Osteocyte (in vitro differentiated cells): Measurements from ENCODE around the gene TIMM10B. TPM values are rescaled to one million over a fixed set of nuclear protein-coding genes. Genes with fewer than 3 reads are reported as not detected.
A peak's percentile ranks its signal among the peaks of the same experiment; 100 is the strongest.

Experiments
- DNase-seq: peaks from one replicate; pipeline ENCODE4 v3.0.0; 2021; ENCODE audit warnings: mixed read lengths; ENCODE audit not compliant: unreplicated experiment; ENCODE audit errors: extremely low spot score
- H3K27ac Mint-ChIP-seq: one replicate; pipeline ENCODE4 v1.8.0; 2021; ENCODE audit warnings: mild to moderate bottlenecking, mixed read lengths; ENCODE audit not compliant: unreplicated experiment
- H3K27me3 Mint-ChIP-seq: one replicate; pipeline ENCODE4 v1.8.0; 2021; ENCODE audit warnings: mixed read lengths; ENCODE audit not compliant: unreplicated experiment
- H3K36me3 Mint-ChIP-seq: one replicate; pipeline ENCODE4 v1.8.0; 2021; ENCODE audit warnings: mixed read lengths; ENCODE audit not compliant: unreplicated experiment
- H3K4me1 Mint-ChIP-seq: one replicate; pipeline ENCODE4 v1.8.0; 2021; ENCODE audit warnings: mixed read lengths; ENCODE audit not compliant: unreplicated experiment
- H3K4me3 Mint-ChIP-seq: one replicate; pipeline ENCODE4 v1.8.0; 2021; ENCODE audit warnings: mild to moderate bottlenecking, moderate library complexity, mixed read lengths; ENCODE audit not compliant: unreplicated experiment
- H3K9me3 Mint-ChIP-seq: one replicate; pipeline ENCODE4 v1.8.0; 2021; ENCODE audit warnings: mixed read lengths; ENCODE audit not compliant: unreplicated experiment
- total RNA-seq: library from RNA; stranded (reverse); gene quantifications from 2 replicates; pipeline ENCODE4 v1.2.1, GENCODE V29; 2021
- TF ChIP-seq, protein P1 (sequence below): fragments of 200-600 bp; sonication (generic); IDR thresholded peaks from 2 replicates; pipeline ENCODE4 v1.5.0; 2021; ENCODE audit warnings: antibody characterized with exemption, mild to moderate bottlenecking, moderate library complexity

TIMM10B gene
- total RNA-seq, 1 donor from 2014 or later, result 27.0 TPM

DNA sequence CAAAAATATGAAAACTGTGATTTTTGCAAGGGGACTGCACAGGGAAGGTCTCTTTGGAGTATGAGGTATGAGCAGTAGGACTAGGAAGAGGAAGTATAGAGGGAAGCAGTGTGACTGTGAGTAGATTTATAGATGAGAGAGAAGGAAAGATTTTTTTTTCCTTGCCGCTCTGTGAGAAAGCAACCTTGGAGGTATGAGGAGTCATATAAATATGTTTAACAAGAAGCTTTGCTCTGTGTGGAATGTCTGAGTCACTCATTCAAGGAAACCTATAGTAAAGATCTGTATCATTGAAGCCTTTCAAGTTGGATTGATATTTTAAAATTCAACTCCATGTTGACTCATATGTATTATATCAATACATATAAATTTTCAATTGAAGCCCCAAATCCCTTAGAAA, 42.0 kb downstream of the TIMM10B start:
- Mint-ChIP-seq H3K36me3 (peaks cover 14% of the 10 kb centered on the region), H3K4me1 (peaks cover 13% of the 10 kb centered on the region), H3K27me3 (no peaks in the 10 kb centered on the region), H3K9me3 (no peaks in the 10 kb centered on the region), H3K4me3 (no peak overlapping the region), H3K27ac (no peak overlapping the region)
- TF ChIP-seq, protein P1, sequence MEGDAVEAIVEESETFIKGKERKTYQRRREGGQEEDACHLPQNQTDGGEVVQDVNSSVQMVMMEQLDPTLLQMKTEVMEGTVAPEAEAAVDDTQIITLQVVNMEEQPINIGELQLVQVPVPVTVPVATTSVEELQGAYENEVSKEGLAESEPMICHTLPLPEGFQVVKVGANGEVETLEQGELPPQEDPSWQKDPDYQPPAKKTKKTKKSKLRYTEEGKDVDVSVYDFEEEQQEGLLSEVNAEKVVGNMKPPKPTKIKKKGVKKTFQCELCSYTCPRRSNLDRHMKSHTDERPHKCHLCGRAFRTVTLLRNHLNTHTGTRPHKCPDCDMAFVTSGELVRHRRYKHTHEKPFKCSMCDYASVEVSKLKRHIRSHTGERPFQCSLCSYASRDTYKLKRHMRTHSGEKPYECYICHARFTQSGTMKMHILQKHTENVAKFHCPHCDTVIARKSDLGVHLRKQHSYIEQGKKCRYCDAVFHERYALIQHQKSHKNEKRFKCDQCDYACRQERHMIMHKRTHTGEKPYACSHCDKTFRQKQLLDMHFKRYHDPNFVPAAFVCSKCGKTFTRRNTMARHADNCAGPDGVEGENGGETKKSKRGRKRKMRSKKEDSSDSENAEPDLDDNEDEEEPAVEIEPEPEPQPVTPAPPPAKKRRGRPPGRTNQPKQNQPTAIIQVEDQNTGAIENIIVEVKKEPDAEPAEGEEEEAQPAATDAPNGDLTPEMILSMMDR, result no peak
- DNase-seq, result no peak

DNA sequence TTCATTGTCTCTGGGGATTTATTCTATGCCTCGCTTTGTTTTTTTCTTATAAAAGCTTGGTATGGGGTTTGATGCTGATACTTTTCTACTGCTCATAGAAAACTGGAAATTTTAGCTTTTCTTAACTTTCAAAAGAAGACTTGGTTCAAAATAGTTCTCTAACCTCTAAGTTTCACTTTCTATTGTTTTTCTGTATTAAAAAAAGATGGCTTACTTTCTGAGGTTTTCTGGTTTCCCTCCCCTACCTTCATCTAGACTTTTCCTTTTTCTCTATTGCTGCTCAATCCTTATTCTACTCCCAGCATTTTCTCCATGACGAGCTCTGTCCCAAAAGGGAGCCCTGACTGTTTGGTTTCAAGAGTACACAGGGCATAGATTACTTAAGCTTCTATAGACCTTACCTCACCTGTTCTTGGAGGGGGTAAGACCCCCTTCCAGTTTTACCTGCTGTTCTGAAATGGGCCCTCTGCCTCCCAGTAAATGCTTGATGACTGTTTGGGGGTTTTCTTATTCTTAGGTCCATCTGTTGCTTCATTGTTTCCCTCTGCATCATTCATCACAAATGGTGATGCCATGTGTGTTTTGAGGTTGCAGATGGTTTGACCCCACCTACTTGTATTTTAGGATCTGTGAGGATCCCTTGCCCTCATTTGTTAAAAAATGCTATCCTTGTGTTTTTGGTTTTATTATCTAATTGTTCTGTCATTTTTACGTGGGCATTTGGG, 45.3 kb downstream of the TIMM10B start:
- DNase-seq, result no peak
- Mint-ChIP-seq H3K36me3 (peaks cover 9% of the 10 kb centered on the region), H3K4me1 (peaks cover 13% of the 10 kb centered on the region), H3K4me3 (peak overlapping the region; percentile 47), H3K9me3 (no peaks in the 10 kb centered on the region), H3K27ac (peak overlapping the region; percentile 72), H3K27me3 (no peaks in the 10 kb centered on the region)
- TF ChIP-seq, protein P1, result no peak

DNA sequence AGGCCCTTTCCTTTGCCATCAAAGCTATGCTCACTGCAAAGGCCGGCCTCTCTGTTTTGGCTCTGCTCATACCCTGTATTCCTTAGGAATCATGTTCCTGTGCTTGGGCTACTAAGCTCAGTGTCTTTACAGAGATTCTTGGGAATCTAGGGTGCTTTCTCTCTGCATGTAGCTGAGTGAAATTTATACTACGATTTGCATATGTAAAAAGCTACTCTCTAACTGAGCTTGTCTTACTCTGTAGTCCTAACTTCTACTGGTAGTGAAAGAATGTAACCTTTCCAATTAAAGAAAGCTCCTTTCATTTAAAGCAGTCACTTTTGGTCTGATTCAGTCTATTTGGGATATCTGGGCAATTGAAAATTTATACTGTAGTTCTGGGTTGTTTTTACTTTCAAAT, 48.0 kb downstream of the TIMM10B start:
- TF ChIP-seq, protein P1, result no peak
- H3K4me1 Mint-ChIP-seq, result peaks cover 10% of the 10 kb centered on the region
- peaks cover 7% of the 10 kb centered on the region for H3K36me3 Mint-ChIP-seq
- no peak for DNase-seq
- H3K4me3 Mint-ChIP-seq, result no peak overlapping the region
- no peaks in the 10 kb centered on the region for H3K27me3 Mint-ChIP-seq
- no peaks in the 10 kb centered on the region for H3K9me3 Mint-ChIP-seq
- no peak overlapping the region for H3K27ac Mint-ChIP-seq

DNA sequence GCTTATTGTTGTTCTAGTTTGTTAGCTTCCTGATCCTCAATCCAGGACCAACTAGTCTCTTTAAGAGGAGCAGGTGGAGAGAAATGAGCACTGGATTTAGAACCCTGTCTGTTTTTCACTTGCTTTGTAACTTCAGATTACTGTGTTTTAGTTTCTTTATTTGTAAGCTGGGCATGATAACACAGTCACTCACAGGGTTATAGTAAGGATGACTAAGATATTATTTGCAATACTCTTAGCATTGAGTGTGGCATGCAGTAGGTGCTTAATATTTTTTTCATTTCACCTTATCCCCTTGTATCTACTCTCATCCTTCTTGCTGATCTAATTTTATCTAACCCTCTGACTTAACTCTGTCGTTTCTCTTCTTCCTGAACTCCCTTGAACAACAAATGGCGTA, 49.5 kb downstream of the TIMM10B start:
- peaks cover 10% of the 10 kb centered on the region for H3K4me1 Mint-ChIP-seq
- DNase-seq, result no peak
- TF ChIP-seq, protein P1, result no peak
- no peaks in the 10 kb centered on the region for H3K27me3 Mint-ChIP-seq
- peaks cover 6% of the 10 kb centered on the region for H3K36me3 Mint-ChIP-seq
- H3K4me3 Mint-ChIP-seq, result no peak overlapping the region
- H3K27ac Mint-ChIP-seq, result no peak overlapping the region
- H3K9me3 Mint-ChIP-seq, result no peaks in the 10 kb centered on the region

DNA sequence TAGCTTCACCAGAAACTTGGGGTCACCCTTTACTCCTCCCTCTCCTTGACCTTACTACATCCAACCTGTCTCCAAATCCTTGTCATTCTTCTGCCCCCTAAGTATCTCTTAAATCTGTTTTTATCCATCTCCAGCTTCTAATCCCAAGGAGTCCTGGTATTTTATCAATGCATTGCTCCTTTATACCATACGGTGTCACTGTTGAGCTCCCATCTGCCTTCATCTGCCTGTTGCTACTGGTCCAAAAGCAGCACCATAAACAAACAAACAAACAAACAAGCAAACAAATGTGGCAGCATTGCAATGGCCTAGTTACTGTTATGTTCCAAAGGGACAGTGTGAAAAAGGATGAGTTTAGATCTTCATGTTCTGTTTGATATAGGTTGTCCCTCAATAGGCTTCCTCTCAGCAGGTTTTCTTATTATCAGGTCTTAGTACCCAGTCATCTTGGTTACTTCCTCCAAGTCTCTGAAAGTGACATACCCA, 50.0 kb downstream of the TIMM10B start:
- Mint-ChIP-seq H3K4me3 (no peak overlapping the region), H3K27me3 (no peaks in the 10 kb centered on the region), H3K9me3 (no peaks in the 10 kb centered on the region), H3K36me3 (peaks cover 6% of the 10 kb centered on the region), H3K4me1 (peaks cover 6% of the 10 kb centered on the region), H3K27ac (no peak overlapping the region)
- no peak for DNase-seq
- TF ChIP-seq, protein P1, result peak; percentile 81

Other genes with a start within 250 kb of the TIMM10B start
- 23.3 and 25.6 TPM in 2 replicates for gene FHIP1B, start 246.9 kb upstream of the TIMM10B start, total RNA-seq
- gene CNGA4, start 242.4 kb upstream of the TIMM10B start, total RNA-seq, result not detected in 2 replicates
- gene CCKBR, start 221.7 kb upstream of the TIMM10B start, total RNA-seq, result not detected in 2 replicates
- 30.7 and 32.0 TPM in 2 replicates for gene CAVIN3, start 161.0 kb upstream of the TIMM10B start, total RNA-seq
- 93.0 and 106 TPM in 2 replicates for gene SMPD1, start 91.0 kb upstream of the TIMM10B start, total RNA-seq
- gene APBB1, start 62.4 kb upstream of the TIMM10B start, total RNA-seq, result 52.5 and 57.7 TPM in 2 replicates
- gene HPX, start 40.5 kb upstream of the TIMM10B start, total RNA-seq, result 1.4 and 1.9 TPM in 2 replicates
- gene TRIM3, start 7.6 kb upstream of the TIMM10B start, total RNA-seq, result 30.7 and 32.5 TPM in 2 replicates
- gene ARFIP2, start 170 bp upstream of the TIMM10B start, total RNA-seq, result 58.0 and 64.6 TPM in 2 replicates
- gene DNHD1, start 15.8 kb downstream of the TIMM10B start, total RNA-seq, result 6.6 and 8.7 TPM in 2 replicates
- gene RRP8, start 122.1 kb downstream of the TIMM10B start, total RNA-seq, result 15.3 and 17.8 TPM in 2 replicates
- gene ILK, start 122.3 kb downstream of the TIMM10B start, total RNA-seq, result 192 and 209 TPM in 2 replicates
- gene TAF10, start 130.7 kb downstream of the TIMM10B start, total RNA-seq, result 93.4 and 100 TPM in 2 replicates
- 157 and 171 TPM in 2 replicates for gene TPP1, start 137.9 kb downstream of the TIMM10B start, total RNA-seq
- gene DCHS1, start 174.3 kb downstream of the TIMM10B start, total RNA-seq, result 63.0 and 63.3 TPM in 2 replicates
- gene MRPL17, start 201.8 kb downstream of the TIMM10B start, total RNA-seq, result 47.8 and 49.8 TPM in 2 replicates